ENCODE measurements around the gene PRKG1. TPM values are rescaled to one million over a fixed set of nuclear protein-coding genes. Genes with fewer than 3 reads are reported as not detected.

PRKG1 gene
- total RNA-seq, 2 donors from 2014 or later: 0.42 TPM; not detected in 1

DNA sequence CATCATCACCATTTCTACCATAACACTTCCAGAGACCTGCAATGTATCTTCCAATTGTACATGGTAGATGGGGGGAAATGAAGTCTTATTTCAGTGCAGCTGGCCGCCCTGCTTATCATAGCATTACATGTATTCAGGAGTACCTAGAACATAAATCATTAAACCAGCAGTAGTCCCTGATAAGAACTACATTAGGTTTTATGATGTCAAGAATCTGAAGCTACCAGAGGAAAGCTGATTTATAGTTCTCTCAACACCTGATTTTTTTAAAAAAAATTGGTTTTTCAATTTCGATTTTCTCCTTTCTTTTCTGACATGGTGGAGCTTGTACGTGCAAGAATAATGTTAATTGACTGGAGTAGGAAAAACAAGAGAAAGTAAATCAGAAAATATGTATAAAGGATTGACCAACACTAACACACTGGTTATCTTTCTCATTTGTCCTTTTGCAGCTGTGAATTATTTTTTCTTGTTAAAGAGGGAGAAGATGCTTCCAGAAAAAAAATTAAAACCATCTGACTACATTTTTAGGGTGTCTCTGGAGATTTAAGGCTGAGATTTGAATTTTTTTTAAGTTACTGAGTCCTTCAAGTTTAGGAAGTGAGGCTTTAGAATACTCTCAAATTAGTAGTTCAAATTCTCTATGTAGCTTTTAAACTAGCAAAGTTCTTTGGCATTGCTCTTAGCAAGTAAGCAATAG lies 566.0 kb downstream of the PRKG1 start:
- ATAC-seq (replicated peaks): no peak
- Mint-ChIP-seq H3K36me3 (ENCODE audit: low read depth) (no peaks in the 10 kb centered on the region), H3K27ac (no peak overlapping the region), H3K4me1 (no peaks in the 10 kb centered on the region), H3K4me3 (no peak overlapping the region), H3K27me3 (peaks cover 15% of the 10 kb centered on the region), H3K9me3 (no peaks in the 10 kb centered on the region)

DNA sequence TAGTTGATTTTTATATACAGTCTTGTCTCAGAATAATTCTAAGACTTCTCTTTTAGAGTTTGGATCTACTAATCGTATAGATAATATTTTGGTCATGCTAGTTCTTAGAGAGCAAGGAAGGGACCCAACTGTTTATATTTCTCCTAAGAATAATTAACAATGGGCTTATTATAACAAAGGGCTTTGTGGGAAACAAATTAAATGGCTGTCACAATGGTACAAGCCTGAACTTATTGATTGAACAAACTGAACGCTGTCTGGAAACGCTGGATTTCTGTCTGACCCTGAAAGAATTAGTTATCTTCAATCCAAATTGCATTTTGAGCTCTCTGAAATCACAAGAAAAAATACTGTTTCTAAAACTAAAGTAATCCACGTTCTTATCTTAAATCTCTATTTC lies 568.3 kb downstream of the PRKG1 start:
- no peak for ATAC-seq (replicated peaks)
- Mint-ChIP-seq H3K27ac (no peak overlapping the region), H3K27me3 (peaks cover 15% of the 10 kb centered on the region), H3K36me3 (ENCODE audit: low read depth) (no peaks in the 10 kb centered on the region), H3K4me3 (no peak overlapping the region), H3K4me1 (no peaks in the 10 kb centered on the region), H3K9me3 (no peaks in the 10 kb centered on the region)

DNA sequence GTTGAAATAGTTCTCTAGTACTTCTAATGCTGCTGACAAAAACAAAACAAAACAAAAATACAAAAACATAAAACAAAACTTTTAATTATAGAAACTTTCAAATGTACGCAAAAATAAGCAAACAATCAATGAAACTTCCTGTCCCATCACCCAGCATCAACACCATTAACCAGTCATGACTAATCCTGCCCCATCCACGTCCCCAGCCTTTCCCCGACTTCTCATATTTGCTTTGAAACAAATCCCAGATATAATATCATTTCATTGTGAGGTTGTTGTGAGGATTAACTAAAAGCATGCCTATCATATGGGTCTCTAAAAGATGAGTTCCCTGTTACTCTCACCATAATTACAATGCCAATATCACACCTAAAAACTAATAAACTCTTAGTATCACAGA lies 569.4 kb downstream of the PRKG1 start:
- Mint-ChIP-seq H3K4me1 (no peaks in the 10 kb centered on the region), H3K4me3 (no peak overlapping the region), H3K27ac (no peak overlapping the region), H3K27me3 (peaks cover 15% of the 10 kb centered on the region), H3K9me3 (no peaks in the 10 kb centered on the region), H3K36me3 (ENCODE audit: low read depth) (no peaks in the 10 kb centered on the region)
- ATAC-seq (replicated peaks): no peak

DNA sequence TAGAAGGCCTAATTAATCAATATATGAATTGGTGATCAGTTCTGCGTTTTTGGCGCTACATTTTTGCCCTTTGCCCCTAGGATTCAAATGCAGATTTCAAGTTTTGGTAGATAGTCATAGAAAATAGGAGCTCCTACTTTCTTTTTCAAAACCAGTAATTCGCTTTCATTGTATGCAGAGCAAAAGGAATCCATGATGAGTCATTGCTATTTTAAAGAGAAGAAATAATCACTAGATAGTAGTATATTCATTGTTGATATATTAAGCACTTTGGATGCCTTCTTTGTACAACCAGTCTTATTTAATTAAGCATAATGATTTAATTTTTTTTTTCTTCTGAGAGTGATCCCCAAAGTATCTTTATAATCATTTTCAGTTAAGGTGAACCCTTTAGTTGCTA lies 574.8 kb downstream of the PRKG1 start:
- H3K36me3 Mint-ChIP-seq (ENCODE audit: low read depth): no peaks in the 10 kb centered on the region
- H3K4me3 Mint-ChIP-seq: no peak overlapping the region
- H3K4me1 Mint-ChIP-seq: no peaks in the 10 kb centered on the region
- H3K9me3 Mint-ChIP-seq: no peaks in the 10 kb centered on the region
- no peak for ATAC-seq (replicated peaks)
- no peak overlapping the region for H3K27ac Mint-ChIP-seq
- H3K27me3 Mint-ChIP-seq: peaks cover 8% of the 10 kb centered on the region

DNA sequence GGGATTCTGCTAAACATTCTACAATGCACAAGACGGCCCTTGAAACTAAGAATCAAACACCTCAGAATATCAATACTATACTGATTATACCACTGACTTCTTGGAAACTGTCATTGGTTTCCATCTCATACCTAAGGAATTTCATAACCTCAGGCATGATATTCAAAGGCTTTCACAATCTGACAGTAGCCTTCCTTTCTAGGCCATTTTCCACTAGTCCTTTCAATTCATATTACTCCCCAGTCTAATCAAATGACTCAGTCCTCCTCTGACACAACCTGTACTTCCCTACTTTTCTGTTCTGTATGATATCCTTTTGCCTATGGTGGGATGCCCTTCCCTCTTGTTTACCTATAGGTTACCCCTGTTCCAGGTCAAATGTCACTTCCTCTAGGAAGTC lies 576.8 kb downstream of the PRKG1 start:
- peaks cover 3% of the 10 kb centered on the region for H3K27me3 Mint-ChIP-seq
- no peak for ATAC-seq (replicated peaks)
- no peaks in the 10 kb centered on the region for H3K4me1 Mint-ChIP-seq
- H3K27ac Mint-ChIP-seq: no peak overlapping the region
- no peak overlapping the region for H3K4me3 Mint-ChIP-seq
- no peaks in the 10 kb centered on the region for H3K36me3 Mint-ChIP-seq (ENCODE audit: low read depth)
- no peaks in the 10 kb centered on the region for H3K9me3 Mint-ChIP-seq

DNA sequence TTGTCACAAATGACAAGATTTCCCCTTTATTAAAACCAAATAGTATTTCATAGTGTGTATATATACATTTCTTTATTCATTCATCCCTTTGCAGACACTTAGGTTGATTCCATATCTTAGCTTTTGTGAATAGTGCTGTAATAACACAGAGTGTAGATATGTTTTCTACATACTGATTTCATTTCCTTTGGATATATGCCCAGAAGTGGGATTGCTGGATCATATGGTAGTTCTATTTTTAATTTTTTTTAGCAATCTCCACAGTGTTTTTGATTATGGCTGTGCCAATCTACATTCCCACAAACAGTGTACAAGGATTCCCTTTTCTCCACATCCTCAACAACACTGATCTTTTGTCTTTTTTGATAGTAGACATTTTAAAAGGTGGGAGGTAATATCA lies 578.7 kb downstream of the PRKG1 start:
- no peaks in the 10 kb centered on the region for H3K36me3 Mint-ChIP-seq (ENCODE audit: low read depth)
- no peak overlapping the region for H3K27ac Mint-ChIP-seq
- ATAC-seq (replicated peaks): no peak
- peaks cover 8% of the 10 kb centered on the region for H3K27me3 Mint-ChIP-seq
- no peaks in the 10 kb centered on the region for H3K9me3 Mint-ChIP-seq
- H3K4me1 Mint-ChIP-seq: no peaks in the 10 kb centered on the region
- no peak overlapping the region for H3K4me3 Mint-ChIP-seq

DNA sequence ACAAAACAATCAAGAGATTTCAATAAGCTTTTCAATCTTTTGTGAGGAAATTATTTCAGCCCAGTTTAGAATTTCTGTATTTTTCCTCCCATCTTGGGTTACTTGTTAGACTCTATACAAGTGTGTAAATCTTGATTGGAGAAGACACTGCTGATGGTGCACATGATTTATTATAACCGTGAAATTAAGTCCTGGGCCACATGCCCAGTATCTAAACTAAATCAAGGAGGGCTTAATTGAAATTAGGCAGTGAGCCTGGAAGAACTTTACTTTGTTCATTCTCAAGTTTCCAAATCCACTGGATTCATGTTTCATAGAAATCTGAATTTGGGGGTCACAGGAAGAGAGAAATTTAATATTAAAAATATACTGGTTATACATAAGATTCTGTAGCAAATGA lies 580.6 kb downstream of the PRKG1 start:
- no peak for ATAC-seq (replicated peaks)
- Mint-ChIP-seq H3K4me3 (no peak overlapping the region), H3K36me3 (ENCODE audit: low read depth) (no peaks in the 10 kb centered on the region), H3K27me3 (peaks cover 10% of the 10 kb centered on the region), H3K9me3 (no peaks in the 10 kb centered on the region), H3K4me1 (no peaks in the 10 kb centered on the region), H3K27ac (no peak overlapping the region)

DNA sequence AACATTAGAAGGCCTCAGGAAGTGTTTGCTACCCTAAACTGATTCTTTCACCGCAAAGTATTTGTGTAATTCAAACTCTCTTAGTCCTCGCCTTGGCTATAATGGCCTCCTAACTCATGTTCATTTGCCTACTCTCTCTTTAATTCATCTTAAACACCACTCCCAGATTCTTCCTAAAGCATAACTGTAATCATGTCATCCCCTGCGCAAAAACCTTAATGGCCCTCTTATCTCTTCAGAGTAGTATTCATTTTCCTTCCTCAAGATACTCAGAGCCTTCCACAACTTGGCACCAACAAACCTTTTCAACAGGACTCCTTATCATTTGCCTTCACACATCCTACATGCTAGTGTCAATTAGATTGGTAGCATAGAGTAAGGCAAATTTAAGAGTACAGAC lies 582.2 kb downstream of the PRKG1 start:
- no peaks in the 10 kb centered on the region for H3K4me1 Mint-ChIP-seq
- no peak overlapping the region for H3K27ac Mint-ChIP-seq
- no peak overlapping the region for H3K4me3 Mint-ChIP-seq
- no peak for ATAC-seq (replicated peaks)
- no peaks in the 10 kb centered on the region for H3K36me3 Mint-ChIP-seq (ENCODE audit: low read depth)
- H3K27me3 Mint-ChIP-seq: peaks cover 13% of the 10 kb centered on the region
- H3K9me3 Mint-ChIP-seq: no peaks in the 10 kb centered on the region

DNA sequence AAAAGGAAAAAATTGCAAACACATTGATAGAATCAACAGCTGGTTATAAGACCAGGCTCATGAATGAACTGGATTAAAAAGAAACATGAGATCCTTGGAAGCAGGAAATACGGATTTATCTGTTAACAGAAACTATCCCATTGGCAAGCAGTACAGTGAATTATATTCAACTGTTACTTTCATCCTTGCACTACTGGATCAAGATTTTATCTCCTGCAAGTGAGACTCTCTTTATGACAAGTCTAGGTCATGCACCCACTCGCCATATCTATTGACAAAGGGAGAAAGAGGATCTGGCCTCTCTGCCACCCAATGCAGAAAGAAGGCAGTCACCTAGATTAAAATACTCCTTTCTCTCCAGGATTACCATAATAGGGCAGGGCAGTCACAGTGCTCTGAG lies 583.7 kb downstream of the PRKG1 start:
- H3K9me3 Mint-ChIP-seq: no peaks in the 10 kb centered on the region
- no peak for ATAC-seq (replicated peaks)
- no peaks in the 10 kb centered on the region for H3K36me3 Mint-ChIP-seq (ENCODE audit: low read depth)
- peaks cover 13% of the 10 kb centered on the region for H3K27me3 Mint-ChIP-seq
- no peak overlapping the region for H3K4me3 Mint-ChIP-seq
- no peak overlapping the region for H3K27ac Mint-ChIP-seq
- H3K4me1 Mint-ChIP-seq: no peaks in the 10 kb centered on the region

DNA sequence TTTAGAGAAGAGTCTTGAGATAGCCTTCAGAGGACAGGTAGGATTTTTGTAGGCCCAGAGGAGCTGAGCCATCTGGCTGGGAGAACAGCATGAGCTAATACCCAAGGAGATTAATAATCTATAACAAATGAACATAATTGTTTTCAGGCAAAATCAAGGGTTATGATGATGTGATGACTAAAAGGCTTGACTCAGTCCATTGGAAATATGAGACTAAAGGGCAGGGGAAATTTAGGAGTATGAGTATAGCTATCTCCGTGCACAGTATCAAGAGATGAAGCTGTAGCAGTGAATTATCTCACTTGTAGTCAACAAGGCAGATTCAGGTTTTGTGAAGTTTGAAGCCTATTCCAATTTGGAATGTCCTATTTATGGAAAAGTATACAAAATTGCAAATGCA lies 585.1 kb downstream of the PRKG1 start:
- ATAC-seq (replicated peaks): no peak
- Mint-ChIP-seq H3K27ac (no peak overlapping the region), H3K36me3 (ENCODE audit: low read depth) (no peaks in the 10 kb centered on the region), H3K27me3 (peaks cover 10% of the 10 kb centered on the region), H3K9me3 (no peaks in the 10 kb centered on the region), H3K4me3 (no peak overlapping the region), H3K4me1 (no peaks in the 10 kb centered on the region)

DNA sequence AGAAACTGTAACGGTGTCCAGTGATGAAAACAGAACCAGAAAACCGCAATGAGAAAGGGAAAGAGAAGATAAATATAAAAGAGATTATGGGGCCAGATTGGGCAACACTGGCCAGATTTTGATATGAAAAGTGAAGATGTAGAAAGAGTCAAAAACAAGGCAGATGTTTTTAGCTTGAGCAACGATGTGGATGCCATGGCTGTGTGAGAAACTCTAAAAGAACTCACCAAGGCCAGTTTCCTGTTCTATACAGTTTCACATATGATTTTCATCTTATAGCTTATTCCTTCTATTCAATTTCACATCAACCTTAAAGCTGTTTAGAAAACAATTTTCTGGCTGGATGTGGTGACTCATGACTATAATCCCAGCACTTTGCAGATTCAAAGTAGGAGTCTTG lies 588.8 kb downstream of the PRKG1 start:
- Mint-ChIP-seq H3K27me3 (peaks cover 5% of the 10 kb centered on the region), H3K27ac (no peak overlapping the region), H3K4me1 (no peaks in the 10 kb centered on the region), H3K4me3 (no peak overlapping the region), H3K9me3 (no peaks in the 10 kb centered on the region), H3K36me3 (ENCODE audit: low read depth) (no peaks in the 10 kb centered on the region)
- ATAC-seq (replicated peaks): no peak

DNA sequence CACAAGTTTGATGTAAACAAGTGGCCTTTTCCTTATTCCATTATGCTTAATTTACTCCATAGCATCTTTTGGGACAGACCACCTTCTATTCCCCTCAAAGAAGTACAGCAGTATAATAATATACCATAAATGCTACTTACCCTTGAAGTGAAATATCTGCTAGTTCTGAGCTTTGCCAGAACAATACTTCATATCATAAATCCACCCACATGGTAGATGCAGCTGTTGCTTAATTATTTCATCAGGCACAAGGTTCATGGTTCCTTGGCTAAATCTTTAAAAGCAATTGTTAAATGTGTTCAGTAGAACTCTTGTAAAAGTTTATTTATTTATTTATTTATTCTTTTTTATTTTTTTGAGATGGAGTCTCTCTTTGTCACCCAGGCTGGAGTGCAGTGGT lies 592.2 kb downstream of the PRKG1 start:
- H3K4me1 Mint-ChIP-seq: no peaks in the 10 kb centered on the region
- no peak for ATAC-seq (replicated peaks)
- H3K27me3 Mint-ChIP-seq: no peaks in the 10 kb centered on the region
- no peaks in the 10 kb centered on the region for H3K9me3 Mint-ChIP-seq
- no peak overlapping the region for H3K27ac Mint-ChIP-seq
- no peaks in the 10 kb centered on the region for H3K36me3 Mint-ChIP-seq (ENCODE audit: low read depth)
- no peak overlapping the region for H3K4me3 Mint-ChIP-seq

DNA sequence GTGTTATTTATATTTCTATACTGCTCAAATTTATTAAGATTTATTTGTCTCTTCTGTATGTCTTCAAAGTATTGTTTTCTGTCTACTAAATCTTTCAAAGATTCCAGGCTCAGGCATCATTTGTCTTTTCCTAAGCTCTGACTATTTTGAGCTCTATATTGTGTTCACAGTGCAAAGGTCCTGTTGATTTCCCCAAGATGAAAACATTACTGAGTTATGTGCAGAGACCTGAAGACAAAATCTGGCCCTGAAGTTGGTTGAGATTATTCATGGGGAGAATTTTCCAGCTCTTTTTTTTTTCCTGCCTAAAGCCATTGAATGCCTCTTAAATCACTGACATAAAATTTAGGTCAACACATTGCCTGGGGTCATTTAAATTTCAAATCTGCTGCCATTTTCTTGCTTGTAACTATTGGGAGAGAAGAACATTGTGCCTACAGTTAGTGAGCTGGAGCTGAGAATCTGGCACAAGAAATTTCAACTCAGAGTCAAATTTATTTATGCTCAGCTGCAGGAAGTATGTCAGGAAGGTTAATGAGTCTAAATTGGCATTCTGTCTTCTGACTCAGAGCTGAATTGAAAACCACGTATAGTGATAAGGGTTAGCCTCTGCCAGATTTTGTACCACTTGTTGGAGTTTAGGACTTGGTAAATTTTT lies 593.5 kb downstream of the PRKG1 start:
- H3K4me1 Mint-ChIP-seq: no peaks in the 10 kb centered on the region
- no peak overlapping the region for H3K4me3 Mint-ChIP-seq
- H3K27ac Mint-ChIP-seq: no peak overlapping the region
- ATAC-seq (replicated peaks): no peak
- H3K36me3 Mint-ChIP-seq (ENCODE audit: low read depth): no peaks in the 10 kb centered on the region
- H3K9me3 Mint-ChIP-seq: peaks cover 3% of the 10 kb centered on the region
- H3K27me3 Mint-ChIP-seq: no peaks in the 10 kb centered on the region

DNA sequence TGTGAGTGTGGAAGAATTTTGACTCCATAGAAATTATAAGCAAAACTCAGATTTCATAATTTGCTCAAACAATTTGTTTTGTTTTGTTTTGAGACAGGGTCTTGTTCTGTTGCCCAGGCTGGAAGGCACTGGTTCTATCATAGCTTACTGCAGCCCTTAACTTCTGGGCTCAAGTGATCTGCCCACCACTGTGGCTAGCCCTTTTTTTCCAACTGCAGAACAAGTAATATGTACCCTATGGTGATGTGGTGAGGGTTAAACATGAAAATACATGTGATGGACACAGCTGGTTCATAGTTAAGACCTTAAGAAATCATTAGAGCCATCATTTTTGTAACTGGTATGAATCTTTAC lies 594.0 kb downstream of the PRKG1 start:
- H3K36me3 Mint-ChIP-seq (ENCODE audit: low read depth): no peaks in the 10 kb centered on the region
- H3K9me3 Mint-ChIP-seq: peaks cover 3% of the 10 kb centered on the region
- no peak overlapping the region for H3K4me3 Mint-ChIP-seq
- ATAC-seq (replicated peaks): no peak
- peaks cover 3% of the 10 kb centered on the region for H3K27me3 Mint-ChIP-seq
- no peaks in the 10 kb centered on the region for H3K4me1 Mint-ChIP-seq
- no peak overlapping the region for H3K27ac Mint-ChIP-seq

DNA sequence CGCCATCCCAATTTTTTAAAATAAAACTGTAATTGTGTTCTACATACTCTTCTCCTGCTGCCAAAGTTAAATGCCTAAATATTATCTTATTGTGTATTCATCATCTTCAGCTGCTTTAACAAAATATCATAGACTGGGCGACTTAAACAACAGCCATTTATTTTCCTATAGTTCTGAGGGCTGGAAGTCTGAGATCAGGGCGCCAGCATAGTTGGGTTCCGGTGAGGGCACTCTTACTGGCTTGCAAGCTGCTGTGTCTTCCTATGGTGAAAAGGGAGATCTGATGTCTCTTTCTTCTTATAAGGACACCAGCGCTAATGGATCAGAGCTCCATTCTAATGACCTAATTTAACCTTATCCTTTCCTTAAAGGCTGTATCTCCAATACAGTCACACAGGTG lies 594.8 kb downstream of the PRKG1 start:
- peaks cover 3% of the 10 kb centered on the region for H3K9me3 Mint-ChIP-seq
- H3K27ac Mint-ChIP-seq: no peak overlapping the region
- no peak for ATAC-seq (replicated peaks)
- no peaks in the 10 kb centered on the region for H3K4me1 Mint-ChIP-seq
- H3K4me3 Mint-ChIP-seq: no peak overlapping the region
- H3K27me3 Mint-ChIP-seq: peaks cover 4% of the 10 kb centered on the region
- no peaks in the 10 kb centered on the region for H3K36me3 Mint-ChIP-seq (ENCODE audit: low read depth)
